Body of pancreas (tissue), 4 donors: ENCODE data around the gene IFI16.

ENCODE experiments used
- POLR2A ChIP-seq, 3 donors: fragments of 450-650 bp; IDR thresholded peaks; one replicate each; pipeline ENCODE4 v1.6.1; 2016; ENCODE audit warnings: antibody characterized with exemption in 3 of 3, mild to moderate bottlenecking in 2 of 3
- TF ChIP-seq, protein P1 (sequence below), 7 experiments: fragments of 450-650 bp in 4 of 7; fragments of 200-600 bp in 3 of 7; sonication (generic) in 3 of 7; IDR thresholded peaks; one replicate each; pipeline ENCODE4 v1.5.1; 2016 to 2019; ENCODE audit warnings: antibody characterized with exemption in 7 of 7

DNA sequence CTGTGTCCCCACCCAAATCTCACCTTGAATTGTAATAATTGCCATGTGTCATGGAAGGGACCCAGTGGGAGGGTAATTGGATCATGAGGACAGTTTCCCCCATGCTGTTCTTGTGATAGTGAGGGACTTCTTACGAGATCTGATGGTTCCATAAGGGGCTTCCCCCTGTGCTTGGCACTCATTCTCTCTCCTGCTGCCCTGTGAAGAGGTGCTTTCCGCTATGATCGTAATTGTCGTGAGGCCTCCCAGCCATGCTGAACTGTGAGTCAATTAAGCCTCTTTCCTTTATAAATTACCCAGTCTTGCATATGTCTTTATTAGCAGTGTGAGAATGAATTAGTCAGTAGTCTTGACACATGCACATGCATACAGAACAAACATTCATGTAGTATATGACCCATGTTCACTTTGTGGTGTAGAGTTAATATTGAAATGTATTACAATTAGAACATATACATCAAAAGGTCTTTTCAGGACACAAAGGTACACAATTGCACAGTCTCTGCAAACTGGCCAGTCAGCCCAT is 16.9 kb upstream of the IFI16 start:
- TF ChIP-seq, protein P1, sequence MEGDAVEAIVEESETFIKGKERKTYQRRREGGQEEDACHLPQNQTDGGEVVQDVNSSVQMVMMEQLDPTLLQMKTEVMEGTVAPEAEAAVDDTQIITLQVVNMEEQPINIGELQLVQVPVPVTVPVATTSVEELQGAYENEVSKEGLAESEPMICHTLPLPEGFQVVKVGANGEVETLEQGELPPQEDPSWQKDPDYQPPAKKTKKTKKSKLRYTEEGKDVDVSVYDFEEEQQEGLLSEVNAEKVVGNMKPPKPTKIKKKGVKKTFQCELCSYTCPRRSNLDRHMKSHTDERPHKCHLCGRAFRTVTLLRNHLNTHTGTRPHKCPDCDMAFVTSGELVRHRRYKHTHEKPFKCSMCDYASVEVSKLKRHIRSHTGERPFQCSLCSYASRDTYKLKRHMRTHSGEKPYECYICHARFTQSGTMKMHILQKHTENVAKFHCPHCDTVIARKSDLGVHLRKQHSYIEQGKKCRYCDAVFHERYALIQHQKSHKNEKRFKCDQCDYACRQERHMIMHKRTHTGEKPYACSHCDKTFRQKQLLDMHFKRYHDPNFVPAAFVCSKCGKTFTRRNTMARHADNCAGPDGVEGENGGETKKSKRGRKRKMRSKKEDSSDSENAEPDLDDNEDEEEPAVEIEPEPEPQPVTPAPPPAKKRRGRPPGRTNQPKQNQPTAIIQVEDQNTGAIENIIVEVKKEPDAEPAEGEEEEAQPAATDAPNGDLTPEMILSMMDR (IDR thresholded peaks at IDR 0.05), result no peak
- TF ChIP-seq POLR2A (IDR thresholded peaks at IDR 0.05), result no peak
